Endothelial cell of umbilical vein (primary cell): ENCODE measurements around the gene KCNC4. TPM values are rescaled to one million over a fixed set of nuclear protein-coding genes. Genes with fewer than 3 reads are reported as not detected.
A peak's percentile ranks its signal among the peaks of the same experiment; 100 is the strongest.

ENCODE experiments used
- BruUV-seq: library from RNA; stranded (reverse); fragments of 400-500 nt; replicated peaks from 2 replicates; lab custom pipeline; 2021; lab: Mats Ljungman, UMichigan
- CTCF ChIA-PET: fragments of 300-600, 350-600 bp; sonication (Branson Sonifier 250); formaldehyde crosslinking; loops from one replicate; lab custom pipeline; 2021; ENCODE audit warnings: antibody characterized with exemption, inconsistent platforms; lab: Charles Lee
- POLR2A ChIA-PET: fragments of 300-600, 350-600 bp; sonication (Branson Sonifier 250); formaldehyde crosslinking; loops from one replicate; lab custom pipeline; 2021; ENCODE audit warnings: antibody characterized with exemption, inconsistent platforms; lab: Charles Lee
- DNase-seq: peaks from one replicate; pipeline ENCODE4 v3.0.0-alpha.2; 2011; ENCODE audit warnings: low read depth, low spot score
- FAIRE-seq: peaks from 2 replicates; lab custom pipeline; 2011; peaks lifted over from hg19 to GRCh38; lab: Jason Lieb, UNC
- H2AFZ ChIP-seq: 2 replicates; pipeline ENCODE4 v1.6.0; 2012; ENCODE audit warnings: low read depth, low read length, control low read depth, inconsistent platforms
- H3K27ac ChIP-seq: 2 replicates; pipeline ENCODE4 v1.5.1; 2011; ENCODE audit warnings: low read depth, mild to moderate bottlenecking, control low read depth, low read length, moderate library complexity; ENCODE audit not compliant: insufficient read depth
- H3K27me3 ChIP-seq, 2 experiments: 2 replicates each; pipeline versions ENCODE4 v1.6.0 to v1.6.1; 2011; ENCODE audit warnings: low read length in 2 of 2, mixed read lengths in 1 of 2; ENCODE audit not compliant: control insufficient read depth in 2 of 2, insufficient read depth in 2 of 2
- H3K36me3 ChIP-seq, 2 experiments: 2 replicates in 1 of 2; 3 replicates in 1 of 2; pipeline ENCODE4 v1.5.1; 2011; ENCODE audit warnings: low read length in 2 of 2, mild to moderate bottlenecking in 1 of 2, moderate library complexity in 1 of 2; ENCODE audit not compliant: control insufficient read depth in 2 of 2, insufficient read depth in 2 of 2; ENCODE audit errors: extremely low read depth in 1 of 2
- H3K4me1 ChIP-seq: 3 replicates; pipeline ENCODE4 v1.5.1; 2011; ENCODE audit warnings: mild to moderate bottlenecking, low read length; ENCODE audit not compliant: control insufficient read depth, insufficient read depth; ENCODE audit errors: extremely low read depth
- H3K4me2 ChIP-seq: 2 replicates; pipeline ENCODE4 v1.6.1; 2011; ENCODE audit warnings: low read length, control low read depth, mixed read lengths; ENCODE audit not compliant: insufficient read depth
- H3K4me3 ChIP-seq, 3 experiments: fragments of 200-600 bp in 1 of 3; sonication (generic), shearing (Covaris generic) in 1 of 3; replicated peaks in 1 of 3; 2 replicates each; pipeline ENCODE4 v1.5.1; 2011 to 2016; ENCODE audit warnings: control low read depth in 3 of 3, low read length in 3 of 3, mild to moderate bottlenecking in 2 of 3, inconsistent platforms in 1 of 3, low read depth in 1 of 3, moderate library complexity in 1 of 3; ENCODE audit not compliant: insufficient read depth in 1 of 3
- H3K79me2 ChIP-seq: 2 replicates; pipeline ENCODE4 v1.6.0; 2012; ENCODE audit warnings: low read length, inconsistent platforms; ENCODE audit not compliant: control insufficient read depth, insufficient read depth
- H3K9ac ChIP-seq: replicated peaks from 2 replicates; pipeline ENCODE3; 2011; ENCODE audit warnings: low read length, control low read depth; ENCODE audit not compliant: insufficient read depth; ENCODE audit errors: extremely low read depth
- H3K9me1 ChIP-seq: replicated peaks from 3 replicates; pipeline ENCODE4 v1.6.0; 2011; ENCODE audit warnings: mild to moderate bottlenecking, low read length; ENCODE audit not compliant: control insufficient read depth, insufficient read depth; ENCODE audit errors: extremely low read depth
- H3K9me3 ChIP-seq: replicated peaks from 2 replicates; pipeline ENCODE4 v1.5.1; 2012; ENCODE audit warnings: low read length, inconsistent platforms; ENCODE audit not compliant: control insufficient read depth, insufficient read depth
- H4K20me1 ChIP-seq: replicated peaks from 2 replicates; pipeline ENCODE3; 2011; ENCODE audit warnings: mild to moderate bottlenecking, low read length; ENCODE audit not compliant: control insufficient read depth, insufficient read depth; ENCODE audit errors: extremely low read depth
- CTCF ChIP-seq, 2 donors: IDR thresholded peaks; 1 replicate in 1 of 2; 2 replicates in 1 of 2; pipeline ENCODE4 v1.5.1; 2011; ENCODE audit warnings: low read length in 2 of 2, mild to moderate bottlenecking in 2 of 2, moderate library complexity in 2 of 2, control low read depth in 1 of 2, inconsistent platforms in 1 of 2, low read depth in 1 of 2; ENCODE audit not compliant: insufficient read depth in 1 of 2; ENCODE audit errors: extremely low read depth in 1 of 2
- EZH2 ChIP-seq: IDR thresholded peaks from 2 replicates; pipeline ENCODE4 v1.6.1; 2012; ENCODE audit warnings: borderline replicate concordance, low read depth, mild to moderate bottlenecking, moderate library complexity, low read length, inconsistent platforms; ENCODE audit not compliant: severe bottlenecking
- FOS ChIP-seq: IDR thresholded peaks from 2 replicates; pipeline ENCODE4 v1.6.1; 2011; ENCODE audit warnings: mild to moderate bottlenecking, low read length, moderate library complexity, borderline replicate concordance; ENCODE audit not compliant: insufficient read depth
- GATA2 ChIP-seq: IDR thresholded peaks from 2 replicates; pipeline ENCODE4 v1.7.0; 2011; ENCODE audit warnings: low read depth, mild to moderate bottlenecking, moderate library complexity, mixed read lengths, low read length; ENCODE audit not compliant: insufficient read length, insufficient read depth
- JUN ChIP-seq: IDR thresholded peaks from 2 replicates; pipeline ENCODE4 v1.6.1; 2011; ENCODE audit warnings: borderline replicate concordance, low read depth; ENCODE audit not compliant: insufficient read length, insufficient read depth
- MYC ChIP-seq: IDR thresholded peaks from one replicate; pipeline ENCODE4 v1.6.1; 2011; ENCODE audit warnings: mild to moderate bottlenecking, low read depth, low read length
- POLR2A ChIP-seq: IDR thresholded peaks from 2 replicates; pipeline ENCODE4 v1.6.1; 2012; ENCODE audit warnings: low read depth, mild to moderate bottlenecking, control low read depth, low read length
- POLR2AphosphoS5 ChIP-seq: IDR thresholded peaks from 2 replicates; pipeline ENCODE4 v1.6.1; 2012; ENCODE audit warnings: low read depth, mild to moderate bottlenecking, control low read depth, low read length, moderate library complexity; ENCODE audit not compliant: insufficient read depth
- dilution Hi-C: fragments of 300-500 bp; cut with MboI; formaldehyde crosslinking; loops from one replicate; pipeline ENCODE4 v1.15.0; 2019; ENCODE audit warnings: low sequenced_read_pairs; ENCODE audit not compliant: extremely low pct_ligation_motif_present
- intact Hi-C: fragments of 100-400 bp; cut with micrococcal nuclease; formaldehyde crosslinking; loops from one replicate; pipeline ENCODE4 v1.10.0; 2022
- polyA plus RNA-seq, 4 experiments: library from polyadenylated mRNA; depleted of rRNA in 3 of 4; stranded (reverse) in 3 of 4; unstranded in 1 of 4; fragments of >200 nt; gene quantifications; 2 replicates each; pipeline versions ENCODE4 v1.2.1 to v1.2.3, GENCODE V29; 2011 to 2012; ENCODE audit warnings: missing spikeins in 1 of 4
- total RNA-seq: library from RNA; stranded (reverse); gene quantifications from 2 replicates; pipeline ENCODE4 v1.2.3, GENCODE V29; 2021
- TF ChIP-seq, protein P1 (sequence below): IDR thresholded peaks from 2 replicates; pipeline ENCODE4 v1.6.1; 2011; ENCODE audit not compliant: insufficient read depth, insufficient read length

The KCNC4 gene
- total and polyA plus RNA-seq, 2 donors (not counting 3 experiments of a cell fraction or from before 2014, with no cell fraction given), result 6.7 to 22.5 TPM

DNA sequence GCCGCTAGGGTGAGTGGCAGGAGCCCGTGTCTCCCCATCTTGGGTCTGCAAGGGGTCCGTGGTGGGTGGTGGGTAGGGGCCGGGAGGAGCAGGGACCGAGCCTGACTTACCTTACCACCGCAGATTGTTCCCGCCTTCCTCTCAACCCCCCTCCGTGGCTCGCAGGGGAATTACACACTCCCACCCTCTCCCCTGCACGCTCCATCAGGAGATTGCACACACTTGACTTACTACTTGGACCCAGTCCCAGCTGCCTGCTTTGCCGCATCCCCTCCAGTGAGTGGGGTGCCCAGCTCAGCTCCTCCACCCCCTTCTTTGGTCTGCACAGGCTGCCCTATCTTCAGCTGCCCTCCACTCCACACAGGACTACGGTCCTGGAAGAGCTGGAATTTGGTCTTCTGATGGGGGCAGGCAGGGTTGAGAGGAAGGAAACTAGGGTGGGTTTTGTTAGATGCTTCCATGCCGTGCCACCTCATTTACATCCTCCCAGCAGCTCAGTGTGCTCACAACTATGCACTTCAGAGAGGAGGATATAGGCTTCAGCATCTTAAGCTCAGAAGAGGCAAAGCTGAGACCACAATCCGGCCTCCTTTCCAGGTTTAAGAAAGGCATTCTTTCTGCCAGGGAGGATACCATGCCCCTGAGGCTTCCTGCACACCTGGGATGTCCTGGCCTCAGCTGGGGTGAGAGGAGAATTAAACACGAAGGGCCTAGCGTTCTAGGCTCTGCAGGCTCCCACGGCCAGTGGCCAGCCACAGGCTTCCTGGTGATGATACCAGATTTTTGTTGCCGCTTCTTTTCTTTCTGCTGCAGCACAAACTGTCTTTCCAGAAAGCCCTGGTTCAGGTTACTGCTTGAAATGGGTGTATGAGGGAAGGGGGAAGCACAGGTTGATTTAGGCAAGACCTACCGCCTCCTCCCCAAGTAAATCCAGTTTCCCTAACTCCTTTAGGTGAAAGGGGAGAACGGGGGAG, 2.3 kb downstream of the KCNC4 start:
- TF ChIP-seq GATA2 (no peak), MYC (no peak), POLR2A (no peak), EZH2 (no peak)
- no peak overlapping the region for H2AFZ ChIP-seq
- H3K27me3 ChIP-seq, result peaks cover 0 to 6% of the 10 kb centered on the region in 2 experiments
- no peak overlapping the region for H3K4me2 ChIP-seq
- ChIA-PET POLR2A (interaction anchor here (1.1 kb wide), 1 partner anchor 23 kb away, joined by 3 read pairs; no protein-coding TSS in a partner anchor), CTCF (interaction anchor here (0.8 to 18.2 kb wide), 8 partner anchors 9 to 284 kb away, joined by 3 to 1577 read pairs (median 7); no protein-coding TSS in a partner anchor)
- no peaks in the 10 kb centered on the region for H4K20me1 ChIP-seq
- dilution Hi-C loops (no loop called here), intact Hi-C loops (loop anchor here (1.0 to 10.0 kb wide), 2 partner anchors 23 to 52 kb away; no protein-coding TSS in a partner anchor)
- H3K27ac ChIP-seq, result no peak overlapping the region
- H3K4me3 ChIP-seq, result peak overlapping the region in 1 of 3 experiments; percentile 61
- no peaks in the 10 kb centered on the region for H3K9me3 ChIP-seq
- DNase-seq, result peak; percentile 22
- no peaks in the 10 kb centered on the region for H3K79me2 ChIP-seq
- no peaks in the 10 kb centered on the region for H3K9me1 ChIP-seq
- BruUV-seq, result no TSS peak
- no peaks in the 10 kb centered on the region for H3K36me3 ChIP-seq
- FAIRE-seq, result no peak
- H3K9ac ChIP-seq, result no peak overlapping the region
- H3K4me1 ChIP-seq, result peaks cover 5% of the 10 kb centered on the region

- BruUV-seq, result no TSS peak
- TF ChIP-seq EZH2 (no peak), CTCF (IDR thresholded peaks at IDR 0.05; ENCODE audit: extremely low read depth in 1 of 2, insufficient read depth in 1 of 2, low read depth in 1 of 2, low read length in 2 of 2) (no peak), FOS (no peak), POLR2A (no peak), POLR2AphosphoS5 (no peak), GATA2 (no peak), MYC (no peak), JUN (no peak)
- TF ChIP-seq, protein P1, sequence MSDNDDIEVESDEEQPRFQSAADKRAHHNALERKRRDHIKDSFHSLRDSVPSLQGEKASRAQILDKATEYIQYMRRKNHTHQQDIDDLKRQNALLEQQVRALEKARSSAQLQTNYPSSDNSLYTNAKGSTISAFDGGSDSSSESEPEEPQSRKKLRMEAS, result no peak
- dilution Hi-C loops (no loop called here), intact Hi-C loops (loop anchor here (1.0 to 10.0 kb wide), 2 partner anchors 22 to 52 kb away; no protein-coding TSS in a partner anchor)
- FAIRE-seq (no peak), DNase-seq (no peak)
- ChIA-PET POLR2A (interaction anchor here (1.1 kb wide), 1 partner anchor 23 kb away, joined by 3 read pairs; no protein-coding TSS in a partner anchor), CTCF (interaction anchor here (0.8 to 18.2 kb wide), 7 partner anchors 10 to 283 kb away, joined by 3 to 1577 read pairs (median 9); no protein-coding TSS in a partner anchor)
- Histone ChIP-seq H4K20me1 (no peaks in the 10 kb centered on the region), H3K27me3 (peaks cover 0 to 6% of the 10 kb centered on the region in 2 experiments), H3K4me1 (peaks cover 5% of the 10 kb centered on the region), H3K4me3 (no peak overlapping the region), H2AFZ (no peak overlapping the region), H3K79me2 (no peaks in the 10 kb centered on the region), H3K36me3 (no peaks in the 10 kb centered on the region), H3K4me2 (no peak overlapping the region), H3K9me1 (no peaks in the 10 kb centered on the region), H3K9ac (no peak overlapping the region), H3K27ac (no peak overlapping the region), H3K9me3 (no peaks in the 10 kb centered on the region)
Observed at GRCh38 chr1:110213143-110213540, 3.0 kb downstream of the KCNC4 start.
